ENCODE results near the gene PTK7. TPM values are rescaled to one million over a fixed set of nuclear protein-coding genes. Genes with fewer than 3 reads are reported as not detected.
"Not testable (repeated sequence)": the region's sequence is repeated elsewhere in the genome, so short reads cannot be mapped to it uniquely, and the experiment has no call there.

Gene PTK7
- total RNA-seq, 1 experiment from 2014 or later: 52.3 TPM

- not testable (repeated sequence) for DNase-seq (ENCODE audit: low read depth)
These were observed 41.4 kb downstream of the PTK7 start for GRCh38 chr6:43117466-43117865.

- no peak for DNase-seq (ENCODE audit: low read depth)
These were observed 43.4 kb downstream of the PTK7 start for GRCh38 chr6:43119482-43119881.

- no peak for DNase-seq (ENCODE audit: low read depth)
These were observed 44.1 kb downstream of the PTK7 start for GRCh38 chr6:43120101-43120763.

GRCh38 chr6:43120944-43121913 lies 45.1 kb downstream of the PTK7 start:
- peak; percentile 98 for DNase-seq (ENCODE audit: low read depth)

- DNase-seq (ENCODE audit: low read depth): no peak
These were observed 46.0 kb downstream of the PTK7 start for GRCh38 chr6:43122146-43122545.

- DNase-seq (ENCODE audit: low read depth): no peak
These were observed 47.6 kb downstream of the PTK7 start for GRCh38 chr6:43123461-43124314.

- no peak for DNase-seq (ENCODE audit: low read depth)
These were observed 48.4 kb downstream of the PTK7 start for GRCh38 chr6:43124481-43124880.

GRCh38 chr6:43125119-43125518 lies 49.0 kb downstream of the PTK7 start:
- DNase-seq (ENCODE audit: low read depth): peak; percentile 37

GRCh38 chr6:43125555-43125954 lies 49.4 kb downstream of the PTK7 start:
- DNase-seq (ENCODE audit: low read depth): no peak

- DNase-seq (ENCODE audit: low read depth): no peak
These were observed 51.1 kb downstream of the PTK7 start for GRCh38 chr6:43127180-43127579.

GRCh38 chr6:43127877-43128276 lies 51.8 kb downstream of the PTK7 start:
- no peak for DNase-seq (ENCODE audit: low read depth)

- DNase-seq (ENCODE audit: low read depth): no peak
These were observed 52.8 kb downstream of the PTK7 start for GRCh38 chr6:43128926-43129325.

GRCh38 chr6:43129434-43130194 lies 53.5 kb downstream of the PTK7 start:
- peak; percentile 47 for DNase-seq (ENCODE audit: low read depth)

- DNase-seq (ENCODE audit: low read depth): no peak
These were observed 54.3 kb downstream of the PTK7 start for GRCh38 chr6:43130429-43130828.

GRCh38 chr6:43131379-43131778 lies 55.3 kb downstream of the PTK7 start:
- not testable (repeated sequence) for DNase-seq (ENCODE audit: low read depth)

- no peak for DNase-seq (ENCODE audit: low read depth)
These were observed 62.2 kb downstream of the PTK7 start for GRCh38 chr6:43138267-43138666.

GRCh38 chr6:43139973-43140372 lies 63.9 kb downstream of the PTK7 start:
- not testable (repeated sequence) for DNase-seq (ENCODE audit: low read depth)

- no peak for DNase-seq (ENCODE audit: low read depth)
These were observed 65.5 kb downstream of the PTK7 start for GRCh38 chr6:43141644-43142043.

GRCh38 chr6:43142101-43142500 lies 66.0 kb downstream of the PTK7 start:
- no peak for DNase-seq (ENCODE audit: low read depth)

GRCh38 chr6:43143235-43144128 lies 67.4 kb downstream of the PTK7 start:
- DNase-seq (ENCODE audit: low read depth): peak; percentile 80

All from LHCN-M2 (cell line).